NCI-H748 treated with DMSO at 0.1 percent for 48 hours (cell line): Measurements from ENCODE around the gene H19.

Experiments
- DNase-seq: peaks from one replicate; lab custom pipeline; 2025; lab: John Stamatoyannopoulos, UW

Gene H19

DNA sequence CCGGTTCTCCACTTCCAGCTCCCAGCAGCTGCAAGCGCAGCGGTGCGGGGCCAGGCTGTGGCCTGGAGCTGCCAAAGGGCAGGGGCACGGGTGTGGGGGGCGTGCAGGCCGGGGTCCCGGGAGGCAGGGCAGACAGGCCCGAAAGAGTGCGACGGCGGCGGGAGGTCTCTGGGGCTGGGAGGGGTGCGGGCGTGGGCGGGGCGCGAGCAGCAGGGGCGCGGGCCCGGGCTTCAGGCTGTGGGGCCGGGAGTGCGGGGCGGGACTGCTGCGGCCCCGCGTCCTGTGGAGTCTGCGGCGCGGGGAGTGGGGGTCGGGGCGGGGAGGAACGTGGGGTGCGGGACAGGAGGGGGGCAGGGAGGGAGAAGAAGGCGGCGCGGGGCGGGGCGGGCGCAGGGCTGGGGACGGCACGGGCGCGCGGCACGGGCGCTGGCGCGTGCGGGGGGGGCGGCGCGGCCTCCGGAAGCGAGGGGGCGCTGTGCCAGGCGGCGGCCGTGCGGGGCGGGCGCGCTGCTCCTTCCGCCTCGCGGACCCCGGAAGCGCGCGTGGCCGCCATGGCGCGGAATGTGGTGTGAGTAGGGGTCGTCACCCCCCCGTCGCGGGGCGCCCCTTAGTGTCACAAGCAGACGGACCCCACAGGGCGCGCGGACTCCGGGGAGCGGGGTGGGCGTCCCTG is 50.7 kb downstream of the H19 start, which contains the start of gene MRPL23:
Gene MRPL23 (plus strand): TSS at position 521 of the 673 bp plus-strand sequence. CDS start 31 bp downstream, at position 552.
- DNase-seq: no peak
